Fibroblast of skin of right quadriceps (primary cell): Measurements from ENCODE around the gene AGBL3.
"Not testable (repeated sequence)": the region's sequence is repeated elsewhere in the genome, so short reads cannot be mapped to it uniquely, and the experiment has no call there.

ENCODE experiments used
- DNase-seq: peaks from one replicate; pipeline ENCODE4 v3.0.0-alpha.2; 2013

Gene AGBL3

DNA sequence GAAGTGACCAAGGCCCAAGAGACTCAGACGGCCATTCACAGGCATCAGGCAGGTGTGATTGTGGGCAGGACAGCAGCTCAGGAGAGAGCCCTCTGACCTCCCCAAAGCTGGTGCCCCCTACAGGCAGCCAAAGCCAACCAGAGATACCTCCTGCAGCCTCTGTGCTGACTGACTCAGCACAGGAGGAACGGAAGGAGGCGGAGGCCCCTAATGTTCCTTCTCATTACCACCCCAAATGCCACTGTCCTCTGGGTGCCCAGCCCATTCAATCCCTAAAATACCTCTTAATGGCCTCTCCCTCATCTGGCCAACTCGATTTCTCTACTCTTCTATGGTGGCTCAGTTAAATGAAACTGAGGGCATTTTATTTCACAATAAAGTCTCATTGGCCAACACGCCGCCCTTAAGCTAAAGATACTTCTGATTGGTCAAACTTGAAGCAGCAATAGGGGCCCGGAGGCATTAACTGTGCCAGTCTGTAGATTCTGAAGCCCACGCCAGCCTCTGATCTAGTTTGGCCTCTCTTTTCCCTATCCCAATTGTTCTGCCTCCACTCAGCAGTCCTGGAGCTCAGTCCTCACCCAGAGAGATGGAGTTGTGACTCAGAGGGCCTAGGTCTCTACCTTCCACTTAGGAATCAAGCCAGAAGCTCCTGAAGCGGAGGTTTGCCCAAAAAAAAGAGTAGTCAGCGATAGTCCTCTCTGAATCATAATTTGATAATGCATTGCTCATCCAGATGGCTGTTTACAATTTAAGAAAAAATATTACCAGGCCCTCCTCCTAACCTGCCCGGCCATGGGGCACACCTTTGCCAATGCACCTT lies 183.0 kb downstream of the AGBL3 start:
- DNase-seq, result peak; percentile 31

DNA sequence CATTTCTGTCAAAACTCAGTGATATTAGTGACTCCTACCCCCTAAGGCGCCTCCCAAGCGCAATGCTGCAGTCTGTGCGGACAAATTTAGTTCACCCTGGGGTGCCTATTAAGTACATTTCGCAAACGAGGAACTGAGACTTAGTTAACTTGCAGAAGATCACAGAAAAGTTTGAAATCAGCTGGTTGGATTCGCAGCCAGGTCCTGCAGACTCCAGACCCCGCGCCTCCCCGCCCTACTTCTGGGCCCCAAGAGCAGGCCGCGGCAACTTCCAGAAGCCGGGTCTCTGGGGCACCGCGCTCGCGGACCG lies 183.6 kb downstream of the AGBL3 start:
- no peak for DNase-seq

DNA sequence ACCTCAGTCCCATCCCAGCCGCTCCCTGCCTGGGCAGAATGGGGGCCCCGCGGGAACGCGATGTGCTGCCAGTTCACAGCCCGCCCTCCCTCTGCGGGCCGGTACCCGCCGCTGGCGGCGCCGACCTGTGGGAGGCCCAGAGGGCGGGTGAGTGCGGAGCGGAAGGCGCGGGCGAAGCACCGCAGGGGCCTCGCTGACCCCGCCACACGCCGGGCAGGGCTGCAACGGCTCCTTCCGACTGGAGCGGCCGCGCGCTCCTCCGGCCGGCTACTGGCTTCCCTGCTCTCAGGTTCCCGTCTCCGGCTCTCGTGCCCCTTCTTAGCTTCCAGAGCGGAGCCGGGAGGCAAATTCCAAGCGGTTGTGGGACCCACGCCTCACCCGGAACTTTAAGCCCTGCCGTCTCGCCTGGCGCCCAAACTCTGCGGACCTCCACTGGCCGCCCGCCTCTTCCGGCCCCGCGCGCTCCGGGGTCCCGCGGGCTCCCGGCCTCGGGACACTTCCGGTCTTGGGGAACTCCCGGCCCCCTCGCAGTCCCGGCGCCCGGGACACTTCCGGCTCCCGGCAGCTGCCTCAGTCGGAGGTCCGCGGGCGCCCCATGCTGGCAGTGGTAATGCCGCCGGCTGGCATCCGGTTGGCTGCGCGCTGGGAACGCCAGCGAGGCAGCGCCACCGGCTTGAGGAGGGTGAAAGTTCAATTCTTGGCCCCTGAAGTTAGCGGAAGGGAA lies 184.1 kb downstream of the AGBL3 start, which contains the start of gene CYREN:
TSS of gene CYREN (minus strand) at position 434 of the 724 bp plus-strand sequence. CDS start 1,785 bp downstream, outside the sequence.
- DNase-seq, result peak; percentile 94

- DNase-seq, result not testable (repeated sequence)
Measured at GRCh38 chr7:135170998-135171481, 184.7 kb downstream of the AGBL3 start.

- not testable (repeated sequence) for DNase-seq
Measured at GRCh38 chr7:135171581-135172291, 185.4 kb downstream of the AGBL3 start.

DNA sequence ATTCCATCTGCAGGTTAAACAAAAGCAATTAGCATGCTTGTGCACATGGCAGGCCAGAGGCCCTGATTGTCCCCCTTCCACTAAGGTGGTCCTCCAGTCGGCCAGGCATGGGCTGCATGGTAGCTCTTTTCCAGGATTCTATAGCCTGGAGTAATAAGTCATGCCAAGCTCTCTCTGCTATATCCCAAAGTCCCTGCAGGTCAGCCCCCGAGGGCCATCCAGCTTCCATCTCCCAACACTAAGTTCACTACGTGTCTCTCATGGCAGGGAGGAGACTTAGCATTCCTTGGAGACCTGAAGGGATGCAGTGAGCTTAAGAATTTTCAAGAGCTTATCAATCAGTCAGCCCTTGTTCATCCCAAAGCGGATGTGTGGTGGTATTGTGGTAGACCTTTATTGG lies 187.6 kb downstream of the AGBL3 start:
- DNase-seq, result not testable (repeated sequence)

DNA sequence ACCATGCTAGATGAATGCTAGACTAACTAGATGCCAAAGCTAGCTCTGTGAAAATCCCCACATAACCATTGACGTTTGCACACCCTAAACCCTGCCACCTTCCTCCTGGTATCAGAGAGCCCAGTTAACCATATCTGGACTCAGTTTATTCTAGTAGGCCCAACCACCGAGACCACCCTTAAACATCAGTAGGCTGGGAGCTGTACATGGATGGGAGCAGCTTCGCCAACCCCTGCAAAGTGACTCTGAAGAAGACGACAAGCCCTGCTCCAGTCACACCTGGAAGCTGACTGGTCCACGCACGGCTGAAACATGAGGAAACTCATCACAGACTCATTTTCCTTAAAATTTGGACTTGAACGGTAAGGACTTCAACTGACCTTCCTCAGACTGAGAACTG lies 188.6 kb downstream of the AGBL3 start:
- DNase-seq, result no peak

GRCh38 chr7:135175931-135176330 lies 189.6 kb downstream of the AGBL3 start:
- DNase-seq, result no peak

- no peak for DNase-seq
Measured at GRCh38 chr7:135177028-135177696, 190.9 kb downstream of the AGBL3 start.

DNA sequence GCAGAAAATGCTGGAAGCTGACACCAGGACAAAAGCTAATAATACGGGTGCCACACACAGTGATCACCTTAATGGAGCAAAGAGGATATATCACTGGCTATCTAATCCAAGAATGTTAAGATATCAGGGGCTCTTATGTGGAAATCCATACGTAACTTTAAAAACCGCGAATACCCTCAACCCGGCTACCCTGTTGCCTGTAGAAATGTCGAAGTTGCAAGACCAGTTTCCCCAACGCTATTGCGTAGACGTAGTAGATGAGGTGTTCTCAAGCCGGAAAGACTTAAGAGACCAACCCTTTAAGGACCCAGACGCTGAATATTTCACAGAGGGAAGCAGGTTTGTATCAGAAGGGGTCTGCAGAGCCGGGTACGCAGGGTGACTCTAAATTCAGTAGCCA lies 192.1 kb downstream of the AGBL3 start:
- DNase-seq, result no peak

DNA sequence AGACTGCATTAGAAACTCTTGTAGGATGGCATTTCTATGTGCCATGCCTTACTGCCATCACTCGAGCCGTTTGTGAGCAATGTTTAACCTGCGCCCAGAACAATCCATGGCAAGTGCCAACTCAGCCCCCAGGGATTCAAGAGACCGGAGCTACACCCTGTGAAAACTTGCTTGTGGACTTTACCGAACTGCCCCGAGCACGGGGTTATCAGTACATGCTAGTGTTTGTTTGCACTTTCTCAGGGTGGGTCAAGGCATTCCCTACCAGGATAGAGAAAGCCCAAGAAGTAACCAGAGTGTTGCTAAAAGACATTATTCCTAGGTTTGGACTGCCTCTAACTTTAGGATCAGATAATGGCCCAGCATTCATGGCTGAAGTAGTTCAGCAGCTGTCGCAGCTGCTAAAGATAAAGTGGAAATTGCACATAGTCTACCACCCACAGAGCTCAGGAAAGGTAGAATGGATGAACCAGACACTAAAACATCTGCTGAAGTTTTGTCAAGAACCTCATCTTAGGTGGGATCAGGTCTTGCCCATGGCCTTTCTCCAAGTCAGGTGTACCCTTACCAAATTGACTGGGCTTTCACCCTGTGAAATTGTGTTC lies 193.1 kb downstream of the AGBL3 start:
- DNase-seq, result no peak

GRCh38 chr7:135180122-135180521 lies 193.8 kb downstream of the AGBL3 start:
- no peak for DNase-seq

DNA sequence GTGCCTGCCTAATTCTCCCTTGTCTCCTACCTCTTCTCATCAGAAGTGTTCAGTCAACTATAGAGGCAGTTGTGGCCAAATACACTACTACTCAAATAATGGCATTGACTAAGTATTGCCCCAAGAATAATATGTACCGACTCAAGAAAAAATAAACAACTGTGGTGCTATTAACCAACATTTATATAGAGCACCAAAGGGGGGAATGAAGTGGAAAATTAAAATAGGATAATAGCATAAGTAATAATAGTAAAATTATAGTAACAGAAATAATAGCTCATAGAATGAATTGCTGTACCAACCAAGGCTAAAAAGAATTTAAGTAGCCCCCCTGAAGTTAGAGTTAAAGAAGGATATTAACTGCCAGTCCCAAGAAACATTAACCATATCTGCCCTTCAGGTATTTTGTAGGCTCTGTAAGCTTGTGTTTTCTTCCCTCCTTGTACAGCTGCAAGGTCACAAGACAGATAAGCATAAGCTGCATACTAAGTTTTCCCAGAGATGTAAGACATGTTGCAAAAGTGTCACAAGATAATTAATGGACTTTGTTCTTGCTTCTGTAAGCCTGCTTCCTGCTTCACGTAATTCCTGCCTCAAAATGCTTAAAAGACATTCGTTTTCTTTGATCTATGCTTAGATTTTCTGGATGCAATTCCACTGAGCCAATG lies 195.1 kb downstream of the AGBL3 start:
- DNase-seq, result no peak

DNA sequence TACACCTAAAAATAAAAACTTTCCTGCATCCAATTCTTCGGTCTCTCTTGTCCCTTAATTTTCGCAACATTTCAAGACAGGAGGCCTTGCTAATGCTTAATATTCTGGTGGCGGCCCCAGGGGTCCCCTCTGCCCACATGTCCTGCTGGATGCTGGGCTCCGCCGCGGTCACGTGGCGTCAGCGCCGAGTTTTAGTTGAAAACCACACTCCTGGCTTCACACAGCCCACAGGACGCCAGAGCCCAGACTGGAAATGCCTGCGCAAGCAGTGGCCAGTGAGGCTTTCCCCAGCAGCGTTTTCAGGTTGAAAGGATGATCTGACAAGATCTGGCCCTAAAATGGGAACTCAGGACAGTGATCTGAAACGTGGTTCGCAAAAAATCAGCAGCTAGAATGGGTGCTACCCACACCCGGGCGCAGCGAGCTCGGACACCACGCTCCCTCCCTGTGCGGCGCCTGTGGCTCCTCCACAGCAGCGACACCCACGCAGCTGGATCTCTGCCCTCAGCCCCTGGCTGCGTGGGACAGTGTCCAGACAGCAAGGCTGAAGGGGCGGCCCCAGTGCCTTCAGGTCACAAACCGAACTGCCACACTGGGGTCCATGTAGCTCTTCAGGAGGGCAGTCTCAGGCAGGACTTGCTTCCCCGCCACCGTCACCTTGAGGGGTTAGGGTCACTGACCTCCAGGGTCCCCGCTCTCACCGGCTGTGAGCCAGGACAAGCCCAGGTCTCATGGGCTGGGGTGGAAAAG lies 195.8 kb downstream of the AGBL3 start:
- DNase-seq, result no peak

DNA sequence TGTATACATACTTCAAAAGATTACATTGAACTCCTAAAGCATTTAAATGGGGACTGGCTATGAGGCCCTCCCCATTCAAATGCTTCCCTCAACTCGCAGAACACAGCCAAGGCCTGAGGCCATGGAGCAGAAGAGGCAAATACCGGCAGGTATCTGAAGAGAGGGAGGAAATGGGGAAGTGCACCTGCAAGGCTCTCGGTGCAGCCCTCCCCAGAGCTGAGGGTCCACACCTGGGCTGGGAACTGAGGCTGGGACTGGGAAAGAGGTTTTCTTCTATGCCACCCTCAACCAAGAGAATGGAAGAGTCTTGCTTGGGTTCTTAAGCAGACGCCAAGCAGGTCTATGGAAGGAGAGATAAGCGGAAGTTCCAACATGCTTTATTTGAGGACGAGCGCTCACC lies 197.2 kb downstream of the AGBL3 start:
- DNase-seq, result no peak

DNA sequence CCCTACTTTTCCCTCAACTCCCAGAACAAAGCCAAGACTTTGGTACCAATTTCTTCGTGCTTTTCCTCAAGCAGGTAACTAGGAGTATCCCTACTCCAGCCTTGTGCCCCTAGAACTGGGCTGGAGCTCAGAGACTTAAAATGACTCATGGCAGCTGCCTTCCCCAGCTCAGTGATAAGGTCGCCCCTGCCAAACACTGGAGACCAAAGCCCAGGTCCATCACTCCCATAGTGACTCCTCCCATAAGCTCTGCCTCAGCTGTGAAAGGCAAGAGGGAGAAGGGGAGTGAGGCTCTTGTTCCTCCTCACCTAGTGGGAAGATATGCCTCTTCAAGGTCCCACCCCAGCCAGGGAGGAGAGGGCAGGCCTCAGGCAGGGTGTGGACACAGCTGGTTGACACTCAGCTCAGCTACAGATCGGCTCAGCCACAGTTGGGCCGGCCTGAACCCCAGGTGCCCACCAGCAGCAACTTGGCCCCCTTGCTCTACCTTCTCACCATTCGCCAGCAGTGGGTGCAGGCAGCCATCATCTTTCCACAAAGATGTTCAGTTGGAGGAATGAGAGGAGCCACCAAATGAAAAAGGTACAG lies 198.0 kb downstream of the AGBL3 start:
- DNase-seq, result no peak
